GM21390 (cell line): ENCODE measurements around the gene MLLT1.

Source experiments
- ATAC-seq: cut with Tn5 transposase; IDR thresholded peaks from one replicate; pipeline ENCODE4 v1.9.1; 2021; ENCODE audit not compliant: unreplicated experiment

Gene MLLT1

GRCh38 chr19:6260376-6260775 is 19.4 kb downstream of the MLLT1 start:
- ATAC-seq, result no peak

GRCh38 chr19:6259312-6259861 is 20.4 kb downstream of the MLLT1 start:
- ATAC-seq, result no peak

- no peak for ATAC-seq
Observed at GRCh38 chr19:6258812-6259311, 20.9 kb downstream of the MLLT1 start.

GRCh38 chr19:6253954-6254733 is 25.6 kb downstream of the MLLT1 start:
- ATAC-seq, result no peak

GRCh38 chr19:6252066-6252465 is 27.7 kb downstream of the MLLT1 start:
- no peak for ATAC-seq

- no peak for ATAC-seq
Observed at GRCh38 chr19:6250909-6251308, 28.9 kb downstream of the MLLT1 start.

GRCh38 chr19:6250024-6250615 is 29.7 kb downstream of the MLLT1 start:
- no peak for ATAC-seq

- ATAC-seq, result no peak
Observed at GRCh38 chr19:6249296-6249695, 30.5 kb downstream of the MLLT1 start.

GRCh38 chr19:6248844-6249243 is 30.9 kb downstream of the MLLT1 start:
- no peak for ATAC-seq

- no peak for ATAC-seq
Observed at GRCh38 chr19:6248341-6248740, 31.4 kb downstream of the MLLT1 start.

GRCh38 chr19:6247007-6247288 is 32.8 kb downstream of the MLLT1 start:
- no peak for ATAC-seq

GRCh38 chr19:6246174-6247006 is 33.4 kb downstream of the MLLT1 start:
- ATAC-seq, result no peak

- ATAC-seq, result no peak
Observed at GRCh38 chr19:6242677-6243076, 37.1 kb downstream of the MLLT1 start.

- ATAC-seq, result no peak
Observed at GRCh38 chr19:6241680-6242377, 37.9 kb downstream of the MLLT1 start.

- no peak for ATAC-seq
Observed at GRCh38 chr19:6241056-6241455, 38.7 kb downstream of the MLLT1 start.

GRCh38 chr19:6239871-6240676 is 39.7 kb downstream of the MLLT1 start:
- no peak for ATAC-seq

GRCh38 chr19:6239401-6239844 is 40.4 kb downstream of the MLLT1 start:
- no peak for ATAC-seq

GRCh38 chr19:6238643-6239281 is 41.0 kb downstream of the MLLT1 start:
- no peak for ATAC-seq

GRCh38 chr19:6238256-6238642 is 41.5 kb downstream of the MLLT1 start:
- no peak for ATAC-seq
